ENCODE results near the gene FSCN2. TPM values are rescaled to one million over a fixed set of nuclear protein-coding genes. Genes with fewer than 3 reads are reported as not detected.

Gene FSCN2
- total RNA-seq, 1 donor: 2.2 TPM

Small RNA genes within 50 kb of the gene (small RNA-seq; reads per million reads assigned to genes)
- not detected for gene RF00019

Other genes starting within 250 kb of the FSCN2 start
- 91.8 TPM for gene SLC38A10, start 233.1 kb upstream of the FSCN2 start, total RNA-seq
- 21.3 TPM for gene BAHCC1, start 132.9 kb upstream of the FSCN2 start, total RNA-seq
- gene ACTG1, start 15.6 kb upstream of the FSCN2 start, total RNA-seq: 8,913 TPM
- gene FAAP100, start 24.0 kb downstream of the FSCN2 start, total RNA-seq: 27.7 TPM
- 63.8 TPM for gene NPLOC4, start 108.7 kb downstream of the FSCN2 start, total RNA-seq
- 0.27 TPM for gene TSPAN10, start 108.8 kb downstream of the FSCN2 start, total RNA-seq
- gene PDE6G, start 128.2 kb downstream of the FSCN2 start, total RNA-seq: 14.8 TPM
- 80.0 TPM for gene OXLD1, start 138.2 kb downstream of the FSCN2 start, total RNA-seq
- 8.3 TPM for gene CCDC137, start 138.4 kb downstream of the FSCN2 start, total RNA-seq
- 27.5 TPM for gene ARL16, start 155.4 kb downstream of the FSCN2 start, total RNA-seq
- 82.9 TPM for gene HGS, start 155.6 kb downstream of the FSCN2 start, total RNA-seq
- gene MRPL12, start 175.0 kb downstream of the FSCN2 start, total RNA-seq: 11.6 TPM
- gene SLC25A10, start 183.9 kb downstream of the FSCN2 start, total RNA-seq: 11.6 TPM

Data from hematopoietic multipotent progenitor cell (in vitro differentiated cells).